GM18873 (cell line): Measurements from ENCODE around the gene SNAPC4.

Source experiments
- ATAC-seq: cut with Tn5 transposase; IDR thresholded peaks from one replicate; pipeline ENCODE4 v1.9.1; 2021; ENCODE audit warnings: mild to moderate bottlenecking, moderate library complexity, moderate number of reproducible peaks; ENCODE audit not compliant: unreplicated experiment, low FRiP score

Gene SNAPC4

GRCh38 chr9:136375096-136375495 lies 24.9 kb downstream of the SNAPC4 start:
- ATAC-seq: no peak

GRCh38 chr9:136374183-136374575 lies 25.8 kb downstream of the SNAPC4 start:
- no peak for ATAC-seq

DNA sequence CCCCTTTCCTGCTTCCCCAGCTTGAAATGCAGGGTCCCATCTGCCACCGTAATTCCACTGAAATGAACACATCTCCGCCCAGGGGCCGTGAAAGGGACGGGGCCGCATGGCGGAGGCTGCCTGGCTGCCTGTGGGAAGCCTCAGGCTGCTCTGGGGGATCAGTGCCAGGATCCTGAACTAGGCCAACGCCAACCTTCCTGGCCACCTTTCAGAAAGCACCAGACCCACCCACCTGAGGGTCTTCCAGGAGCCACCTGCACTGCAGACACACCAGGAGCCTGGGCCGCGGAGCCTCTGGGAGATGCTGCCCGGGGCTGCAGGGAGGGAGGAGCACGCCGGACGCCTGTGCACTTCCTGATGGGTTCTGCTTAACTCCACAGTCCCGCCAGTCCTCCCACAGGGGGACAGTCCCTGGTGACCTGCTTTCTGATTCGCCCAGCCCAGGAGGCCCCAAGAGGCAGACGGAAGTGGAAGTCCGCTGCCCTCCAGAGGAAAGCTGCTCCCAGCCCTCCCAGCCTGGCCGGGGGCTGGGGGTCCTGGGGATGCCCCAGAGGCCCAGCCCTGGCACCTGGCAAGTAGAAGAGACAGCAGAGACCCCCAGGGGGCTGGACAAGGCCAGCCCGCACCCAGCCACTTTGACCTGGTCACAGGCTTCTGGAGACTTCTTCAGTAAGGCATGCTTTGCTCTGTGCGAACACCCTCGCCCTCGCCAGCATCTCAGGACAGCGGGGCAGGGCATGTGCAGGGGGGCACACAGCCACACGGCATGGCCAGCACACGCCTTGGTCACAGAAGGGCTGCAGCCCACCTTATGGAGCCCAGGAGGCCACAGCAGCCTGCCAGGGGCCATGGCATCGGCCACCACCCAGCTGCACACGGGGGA lies 26.4 kb downstream of the SNAPC4 start, which contains the start of gene CARD9:
CARD9 (minus strand) TSS at position 370 of the 883 bp plus-strand sequence. CDS start 1,591 bp downstream, outside the sequence.
- ATAC-seq: no peak

- no peak for ATAC-seq
These were observed 27.2 kb downstream of the SNAPC4 start for GRCh38 chr9:136372561-136373299.

GRCh38 chr9:136372006-136372405 lies 28.0 kb downstream of the SNAPC4 start:
- no peak for ATAC-seq

DNA sequence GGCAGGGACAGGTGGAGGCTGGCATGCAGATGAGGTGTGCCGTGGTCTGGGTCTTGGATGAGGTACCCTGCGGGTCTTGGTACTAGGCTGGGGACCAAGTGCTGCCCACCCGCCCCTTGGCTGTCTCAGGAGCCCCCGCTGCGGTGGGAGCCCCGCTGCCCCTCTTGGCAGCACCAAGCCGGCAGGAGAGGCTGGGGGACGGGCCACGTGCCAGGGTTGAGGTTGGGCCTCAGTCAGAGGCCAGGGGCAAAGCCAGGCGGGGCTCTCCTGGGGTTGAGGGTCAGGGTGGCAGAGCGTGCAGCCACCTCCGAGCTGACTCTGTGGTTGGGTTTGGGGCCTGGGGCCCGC lies 28.5 kb downstream of the SNAPC4 start:
- ATAC-seq: no peak

DNA sequence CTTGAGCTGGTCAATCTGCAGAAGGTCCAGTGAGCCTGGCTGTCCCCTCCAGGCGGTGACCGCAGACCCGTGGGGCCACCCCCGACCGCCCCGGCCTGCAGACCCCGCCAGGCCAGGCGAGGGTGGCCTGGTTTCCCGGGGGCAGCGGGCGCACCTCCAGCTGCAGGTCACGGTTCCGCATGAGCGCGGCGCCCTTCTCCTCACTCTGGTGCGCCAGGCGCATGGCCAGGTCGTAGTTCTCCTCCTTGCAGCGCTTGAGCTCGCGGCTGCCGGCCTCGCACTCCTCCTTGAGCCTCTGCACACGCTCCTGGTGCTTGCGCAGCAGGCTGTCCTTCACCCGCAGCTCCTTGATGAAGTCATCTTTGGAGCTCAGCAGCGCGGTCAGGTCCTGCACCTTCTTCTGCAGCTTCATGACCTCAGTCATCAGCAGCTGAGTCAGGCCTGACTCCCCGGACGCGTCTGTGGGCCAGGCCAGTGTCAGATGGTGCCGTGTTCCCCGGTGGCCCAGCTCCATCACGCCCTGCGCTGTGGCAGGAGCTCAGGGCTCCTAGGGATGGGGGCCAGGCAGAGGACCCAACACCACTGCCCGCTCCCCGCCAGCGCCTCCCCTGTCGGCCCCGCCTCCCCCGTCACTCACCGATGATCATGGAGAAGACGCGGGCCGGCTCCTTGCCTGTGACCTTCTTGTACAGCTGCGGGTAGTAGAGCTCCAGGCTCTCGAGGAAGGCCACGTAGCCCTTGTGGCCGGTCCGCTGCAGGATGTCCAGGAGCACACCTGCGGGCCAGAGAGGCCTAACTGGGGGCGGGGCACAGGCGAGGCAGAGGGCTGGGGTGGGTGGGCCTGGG lies 29.1 kb downstream of the SNAPC4 start:
- ATAC-seq: no peak

- ATAC-seq: no peak
These were observed 29.9 kb downstream of the SNAPC4 start for GRCh38 chr9:136370037-136370436.

DNA sequence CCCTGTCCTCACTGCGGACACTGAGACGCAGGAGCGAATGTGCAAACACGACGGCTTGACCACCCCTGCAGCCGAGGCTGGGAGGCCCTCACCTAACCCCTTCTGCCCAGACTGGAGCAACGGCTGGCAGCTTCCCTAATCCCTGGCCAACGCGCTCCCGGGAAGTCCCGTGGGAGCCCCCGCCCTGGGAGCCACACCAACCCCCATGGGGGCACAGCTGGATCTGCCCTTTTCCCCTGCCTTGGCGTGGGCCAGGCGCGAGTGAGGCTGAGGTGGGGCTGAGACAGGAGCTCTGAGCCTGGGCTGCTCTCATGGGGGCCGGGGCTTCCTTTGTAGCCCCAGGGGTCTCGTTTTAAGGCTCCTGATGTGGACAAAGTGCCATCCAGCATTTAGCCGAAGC lies 31.8 kb downstream of the SNAPC4 start:
- ATAC-seq: no peak

DNA sequence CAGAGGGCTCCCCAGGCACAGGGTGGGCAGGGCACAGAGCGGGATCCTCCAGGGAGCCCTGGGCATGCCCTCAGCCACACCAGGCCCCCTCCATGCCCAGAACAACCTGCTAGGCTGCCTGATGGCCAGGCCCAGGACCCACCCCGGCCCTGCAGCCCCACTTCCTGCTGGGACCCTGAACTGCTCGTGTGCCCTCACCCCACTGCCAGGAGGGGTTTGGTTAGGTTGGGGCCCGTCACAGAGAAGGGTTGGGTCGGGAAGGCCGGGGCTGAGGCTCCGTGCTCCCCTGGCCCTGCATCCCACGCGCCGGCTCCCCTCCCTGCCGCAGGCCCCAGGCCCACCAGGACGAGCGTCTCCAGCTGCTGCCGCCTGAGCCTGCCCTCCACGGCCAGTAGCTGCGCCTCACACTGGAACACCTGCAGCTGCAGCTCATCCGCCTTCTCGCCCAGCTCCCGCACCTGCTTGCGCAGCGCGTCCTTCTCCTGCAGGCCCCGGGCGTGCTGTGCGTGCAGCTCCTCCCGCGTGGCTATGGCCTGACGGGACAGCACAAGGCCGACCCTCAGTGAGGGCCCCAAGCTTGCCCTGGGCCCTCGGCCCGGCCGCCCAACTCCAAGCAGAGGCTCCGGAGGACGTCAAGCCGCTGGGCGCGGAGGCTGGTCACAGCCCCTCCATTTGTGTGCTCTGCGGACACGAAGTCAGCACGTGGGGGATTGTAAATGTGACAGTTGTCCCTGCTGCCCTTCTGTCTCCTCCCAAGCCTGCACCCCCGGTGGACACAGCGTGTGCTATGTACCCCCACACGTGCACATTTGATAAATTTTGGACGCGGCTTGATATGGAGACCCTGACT lies 32.4 kb downstream of the SNAPC4 start:
- no peak for ATAC-seq

DNA sequence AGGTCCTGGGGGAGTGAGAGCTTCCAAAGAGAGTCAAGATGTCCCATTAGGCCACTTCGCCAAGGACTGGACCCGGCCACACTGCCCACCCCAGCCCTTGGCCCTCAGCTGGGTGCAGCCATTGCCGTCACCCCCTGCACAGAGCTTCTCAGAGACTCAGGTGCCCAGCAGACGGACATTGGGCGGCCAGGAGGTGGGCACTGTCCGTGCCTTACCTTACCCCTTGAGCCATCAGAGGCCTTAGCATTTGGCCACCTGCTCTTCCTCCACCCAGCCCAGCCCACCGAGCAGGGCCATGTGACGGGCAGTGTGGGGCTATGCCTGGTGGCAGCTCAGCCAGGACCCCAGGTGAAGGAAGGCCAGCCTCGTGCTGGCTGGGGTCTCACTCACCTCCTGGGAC lies 33.1 kb downstream of the SNAPC4 start:
- ATAC-seq: no peak

DNA sequence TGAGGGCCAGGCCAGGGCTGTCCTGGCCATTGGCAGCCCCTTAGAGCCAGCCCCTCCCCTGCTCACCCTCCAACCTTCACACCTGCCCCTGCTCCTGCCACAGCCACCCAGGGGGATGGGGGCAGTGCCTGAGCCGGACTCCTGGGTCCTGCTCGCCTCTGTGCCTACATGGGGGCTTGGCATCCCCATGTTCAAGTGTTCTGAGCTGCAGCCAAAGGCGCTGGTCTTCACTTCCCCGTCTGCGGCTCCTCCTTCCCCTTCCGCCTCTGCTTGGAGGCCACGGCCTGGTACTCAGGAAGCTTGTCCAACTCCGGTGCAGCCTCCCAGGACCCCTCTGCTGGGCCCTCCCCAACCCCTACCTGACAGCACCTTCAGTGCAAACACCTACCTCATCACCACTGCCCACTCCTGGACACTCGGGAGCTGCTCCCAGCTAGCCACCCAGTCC lies 34.2 kb downstream of the SNAPC4 start:
- no peak for ATAC-seq

DNA sequence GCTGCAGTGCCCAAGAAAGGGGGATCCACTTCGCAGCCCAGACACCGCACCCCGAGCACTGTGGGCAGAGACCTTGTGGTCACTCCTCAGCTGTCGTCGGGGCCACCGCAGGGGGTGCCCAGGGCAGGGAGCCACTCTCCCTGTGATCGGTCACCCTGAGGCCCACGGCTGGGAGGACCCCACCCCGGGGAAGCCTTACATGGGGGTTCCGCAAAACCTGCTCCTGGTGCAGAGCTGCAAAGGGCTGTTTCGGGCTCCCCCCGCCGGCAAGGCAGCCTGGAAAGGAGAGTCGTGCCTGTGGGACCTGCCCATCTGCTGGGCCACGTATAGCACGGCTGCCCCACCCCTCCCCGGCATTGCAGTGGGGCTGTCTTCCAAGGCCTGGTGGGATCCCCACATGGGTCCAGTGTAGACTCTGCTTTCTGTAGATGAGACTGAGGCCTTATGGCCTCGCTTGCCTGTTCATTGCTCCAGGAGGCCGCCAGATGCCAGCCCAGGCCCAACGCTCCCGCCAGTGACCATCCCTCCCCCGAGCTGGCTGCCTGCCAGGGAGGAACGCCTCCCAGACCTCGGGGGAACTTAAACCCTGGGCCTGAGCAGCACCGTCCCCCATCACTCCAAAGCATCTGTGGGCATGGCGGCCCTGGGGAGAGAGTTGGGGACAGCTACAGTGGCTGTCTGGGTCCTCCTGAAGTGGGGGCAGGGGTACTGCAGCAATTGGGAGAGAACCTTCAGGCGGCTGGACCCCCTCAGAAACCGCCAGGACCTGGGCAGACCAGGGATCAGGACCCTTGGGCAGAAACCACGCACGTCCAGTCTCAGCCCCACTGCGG lies 34.8 kb downstream of the SNAPC4 start:
- no peak for ATAC-seq

DNA sequence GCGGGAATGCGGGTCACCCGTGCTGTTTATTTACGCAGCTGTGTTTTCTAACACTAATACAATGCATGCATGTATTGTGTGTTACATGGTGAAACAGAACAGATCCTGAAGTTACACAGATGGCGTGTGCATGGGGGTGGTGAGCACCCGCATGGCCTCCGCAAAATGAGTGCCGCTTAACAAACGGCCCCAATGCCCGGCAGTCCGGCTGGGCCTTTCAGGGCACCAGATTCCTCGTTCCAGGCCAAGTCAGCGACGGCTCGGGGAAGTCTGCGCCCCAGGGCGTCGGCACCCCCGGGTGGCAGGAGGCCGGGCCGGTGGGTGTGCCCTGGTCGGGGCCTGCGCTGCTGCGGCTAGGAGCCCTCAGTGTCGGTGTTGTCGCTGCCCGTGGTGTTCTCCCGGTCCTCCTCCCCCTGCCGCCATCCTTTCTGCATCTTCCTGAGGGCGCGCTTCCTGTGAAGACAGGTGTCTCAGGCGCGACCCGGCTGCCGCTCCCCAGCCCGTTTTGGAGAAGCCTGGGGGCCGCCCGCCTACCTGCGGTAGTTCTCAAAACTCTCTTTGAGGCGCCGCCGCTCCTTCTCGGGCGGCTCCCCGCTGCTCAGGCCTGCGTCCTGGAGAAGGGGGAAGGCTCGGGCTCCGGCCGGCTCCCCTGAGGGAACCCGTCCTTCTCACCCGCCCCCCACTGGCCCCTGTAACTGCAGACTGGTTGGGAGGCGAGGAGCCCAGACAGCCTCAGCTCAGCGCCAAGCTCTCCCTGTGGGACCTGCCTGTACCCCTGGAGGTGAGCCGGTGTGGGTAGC lies 35.8 kb downstream of the SNAPC4 start:
- ATAC-seq: peak; percentile 3

DNA sequence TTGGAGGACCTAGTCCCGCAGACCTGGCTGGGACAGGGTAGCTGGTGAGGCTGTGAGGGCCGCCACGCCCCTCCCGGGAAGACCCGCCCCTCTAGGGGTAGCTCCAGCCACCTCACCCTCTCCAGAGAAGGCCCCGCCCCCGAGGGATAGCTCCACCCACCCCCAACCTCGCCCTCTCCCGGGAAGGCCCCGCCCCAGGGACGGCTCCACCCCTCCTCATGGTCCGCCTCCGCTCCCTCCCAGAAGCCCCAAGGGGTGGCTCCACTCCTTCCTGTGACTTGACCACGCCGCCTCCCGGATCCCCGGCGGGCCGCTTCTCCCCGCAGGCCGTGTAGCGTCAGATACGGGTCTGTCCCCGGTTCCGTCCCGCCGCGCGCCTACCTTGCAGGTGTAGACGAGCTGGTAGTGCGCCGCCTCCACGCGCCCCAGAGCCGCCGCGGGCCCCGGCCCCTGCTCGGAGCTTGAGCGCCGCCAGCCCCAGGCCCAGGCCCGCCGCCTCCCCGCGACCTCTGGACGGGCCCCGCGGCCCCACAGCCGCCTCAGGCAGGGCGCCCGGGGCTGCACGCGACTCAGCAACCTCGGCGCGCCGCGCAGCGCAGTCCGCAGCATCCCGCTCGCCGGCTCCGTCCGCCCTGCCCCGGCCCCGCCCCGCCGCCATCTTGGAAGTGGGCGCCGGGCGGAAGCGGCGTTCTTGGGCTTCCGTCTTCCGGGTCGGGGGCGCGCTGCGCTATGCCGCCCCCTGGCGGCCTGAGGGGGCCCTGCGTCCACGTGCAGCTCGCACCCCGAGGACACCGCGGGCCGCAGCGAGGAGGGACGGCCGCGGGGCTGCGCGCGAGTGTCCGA lies 36.6 kb downstream of the SNAPC4 start, which contains the start of gene DNLZ:
DNLZ (minus strand) TSS at position 639 of the 843 bp plus-strand sequence; CDS start at position 609, 30 bp downstream.
- peak; percentile 47 for ATAC-seq

- no peak for ATAC-seq
These were observed 37.6 kb downstream of the SNAPC4 start for GRCh38 chr9:136362450-136362784.

DNA sequence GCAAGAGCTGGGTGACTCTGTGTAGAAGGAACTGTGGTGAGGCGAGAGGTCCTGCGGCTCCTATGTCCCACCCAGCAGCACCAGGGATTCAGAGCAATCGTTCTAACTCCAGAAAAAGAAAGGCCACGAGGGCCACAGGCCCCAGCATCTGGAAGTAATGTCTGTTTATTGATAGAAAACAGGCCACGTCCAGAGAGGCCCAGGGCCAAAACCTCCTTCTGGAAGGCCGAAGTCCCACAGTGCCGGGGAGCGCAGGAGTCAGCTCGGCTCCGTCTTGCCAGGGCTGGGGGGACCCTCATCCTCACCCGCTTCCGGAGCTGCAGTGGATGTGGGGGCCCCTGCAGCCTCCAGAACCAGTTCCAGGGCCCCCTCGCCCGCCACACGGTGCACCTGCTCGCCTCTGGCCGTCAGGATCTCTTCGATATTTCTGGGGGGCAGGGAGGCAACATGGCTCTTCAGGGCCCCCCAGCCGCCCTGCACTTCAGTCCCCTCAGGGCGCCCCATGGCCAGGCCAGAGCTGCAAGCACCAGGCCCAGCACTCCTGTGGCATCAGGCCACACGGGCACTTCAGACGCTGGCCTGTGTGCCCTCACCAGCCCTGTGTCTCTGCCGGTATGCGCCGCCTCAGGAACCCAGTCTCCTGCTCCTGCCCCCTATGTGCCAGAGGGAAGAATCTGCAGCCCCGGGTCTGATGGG lies 38.1 kb downstream of the SNAPC4 start:
- no peak for ATAC-seq
